Ovary (tissue), 1 donor: ENCODE data around the gene TP53BP2.

Source experiments
- EP300 ChIP-seq: sonication (generic); formaldehyde crosslinking; IDR thresholded peaks from one replicate; pipeline ENCODE4 v1.6.1; 2017; ENCODE audit warnings: antibody characterized with exemption
- POLR2A ChIP-seq: fragments of 450-650 bp; IDR thresholded peaks from one replicate; pipeline ENCODE4 v1.6.1; 2017; ENCODE audit warnings: antibody characterized with exemption, mild to moderate bottlenecking, moderate library complexity

DNA sequence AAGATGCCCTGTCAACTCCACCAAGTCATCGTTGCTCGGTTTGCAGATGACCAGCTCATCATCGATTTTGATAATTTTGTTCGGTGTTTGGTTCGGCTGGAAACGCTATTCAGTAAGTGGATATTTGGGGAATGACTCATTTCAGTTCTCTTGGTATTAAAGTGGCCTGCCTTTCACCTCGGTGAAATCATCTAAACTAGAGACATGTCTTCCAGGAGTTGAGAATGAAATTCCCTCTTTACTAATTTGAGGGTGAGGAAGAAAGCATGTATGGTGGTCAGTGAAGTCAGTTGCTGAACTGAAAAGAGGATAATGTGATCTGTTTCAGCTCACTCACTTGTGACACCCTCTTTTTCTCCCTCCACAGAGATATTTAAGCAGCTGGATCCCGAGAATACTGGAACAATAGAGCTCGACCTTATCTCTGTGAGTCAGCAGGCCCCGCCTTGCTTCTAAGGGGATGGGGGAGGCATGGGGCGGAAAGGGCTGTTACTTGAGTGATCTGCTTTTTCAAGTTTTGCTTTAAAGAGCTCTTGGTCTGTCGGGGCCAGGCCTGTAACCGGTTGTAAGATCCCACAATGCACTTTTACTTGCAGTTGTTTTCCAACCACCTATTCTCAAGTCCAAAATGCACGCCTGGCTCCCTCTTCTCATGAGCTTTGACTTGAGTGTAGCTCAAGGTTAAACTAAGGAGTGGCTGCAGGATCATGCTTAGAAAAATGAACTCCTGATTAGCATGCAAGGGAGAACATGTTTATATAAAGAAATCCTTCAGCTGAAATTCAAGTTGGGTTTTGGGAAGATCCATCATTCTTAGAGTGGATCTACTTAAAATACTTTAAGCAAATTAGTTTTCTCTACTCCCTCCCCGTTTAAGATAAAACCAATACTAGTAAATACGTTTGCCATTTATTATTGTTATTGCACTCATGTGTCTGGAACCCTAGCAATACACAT, 73.7 kb downstream of the TP53BP2 start:
- TF ChIP-seq POLR2A (no peak), EP300 (no peak)
